HG03045 (cell line): ENCODE results near the gene SLC51A.
"Not testable (repeated sequence)": the region's sequence is repeated elsewhere in the genome, so short reads cannot be mapped to it uniquely, and the experiment has no call there.

ENCODE experiments used
- ATAC-seq: cut with Tn5 transposase; IDR thresholded peaks from one replicate; pipeline ENCODE4 v1.9.1; 2021; ENCODE audit warnings: mild to moderate bottlenecking, moderate library complexity; ENCODE audit not compliant: unreplicated experiment

The SLC51A gene

DNA sequence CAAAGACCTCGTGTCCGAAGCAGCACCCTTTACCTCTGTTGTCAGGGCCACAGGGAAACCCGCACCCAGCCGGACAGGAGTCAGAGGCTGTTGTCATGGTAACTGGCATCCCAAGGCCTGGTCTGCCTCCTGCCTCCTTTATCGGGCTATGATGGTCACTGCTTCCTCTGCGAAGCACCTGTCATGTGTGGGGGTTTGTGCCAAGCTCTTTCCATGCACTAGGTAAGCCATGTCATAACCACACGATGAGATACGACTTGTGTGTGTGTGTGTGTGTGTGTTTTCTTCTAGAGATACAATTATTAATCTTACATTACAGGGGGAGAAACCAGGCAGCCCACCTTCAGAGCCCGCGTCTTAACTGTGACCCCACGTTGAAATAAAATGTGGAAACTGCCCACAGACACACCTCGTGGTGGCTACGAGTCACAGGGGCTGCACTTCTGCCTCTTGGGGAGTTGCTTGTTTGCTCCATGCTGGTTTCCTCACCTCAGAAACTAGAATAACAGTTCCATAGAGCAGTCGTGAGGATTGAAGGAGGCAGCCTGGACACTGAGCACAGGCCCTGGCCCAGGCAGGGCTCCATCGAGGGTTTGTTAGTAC is 23.1 kb upstream of the SLC51A start:
- ATAC-seq = no peak

DNA sequence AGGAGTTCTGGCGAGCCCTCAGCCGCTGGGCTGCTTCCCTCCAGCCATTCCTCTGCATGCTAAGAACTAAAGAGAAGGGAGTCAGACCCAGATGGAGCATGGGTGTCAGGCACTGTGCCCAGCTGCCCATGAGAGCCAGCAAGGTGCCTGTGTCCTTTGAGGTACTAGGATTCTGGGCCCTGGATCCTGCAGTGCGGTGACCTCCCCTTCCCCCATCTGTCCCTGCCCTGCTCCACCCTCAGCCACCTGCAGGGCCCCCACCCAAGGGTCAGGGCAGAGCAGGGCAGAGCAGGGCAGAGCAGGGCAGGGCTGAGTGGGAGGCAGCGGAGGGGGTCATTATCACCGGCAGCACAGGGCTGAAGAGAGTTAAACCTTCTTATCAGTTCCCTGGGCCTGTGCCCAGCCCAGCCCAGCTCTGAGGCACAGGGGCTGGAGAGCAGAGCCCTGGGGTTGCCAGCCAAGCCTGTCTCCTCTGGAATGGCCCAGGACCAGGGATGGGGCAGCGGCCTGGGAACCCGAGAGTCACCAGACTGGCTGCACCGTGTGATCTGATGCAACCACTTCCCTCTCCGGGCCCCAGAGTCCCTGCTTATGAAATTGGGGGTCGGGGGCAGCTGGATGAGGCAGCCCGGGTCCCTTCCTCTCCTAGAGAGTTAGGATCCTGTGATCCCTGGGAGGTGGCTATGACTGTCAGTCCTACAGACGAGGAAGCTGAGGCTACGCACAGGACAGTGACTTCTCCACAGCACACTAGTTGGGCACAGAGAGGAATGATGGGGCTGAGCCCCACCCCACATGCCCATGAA is 22.4 kb upstream of the SLC51A start:
- ATAC-seq = no peak

DNA sequence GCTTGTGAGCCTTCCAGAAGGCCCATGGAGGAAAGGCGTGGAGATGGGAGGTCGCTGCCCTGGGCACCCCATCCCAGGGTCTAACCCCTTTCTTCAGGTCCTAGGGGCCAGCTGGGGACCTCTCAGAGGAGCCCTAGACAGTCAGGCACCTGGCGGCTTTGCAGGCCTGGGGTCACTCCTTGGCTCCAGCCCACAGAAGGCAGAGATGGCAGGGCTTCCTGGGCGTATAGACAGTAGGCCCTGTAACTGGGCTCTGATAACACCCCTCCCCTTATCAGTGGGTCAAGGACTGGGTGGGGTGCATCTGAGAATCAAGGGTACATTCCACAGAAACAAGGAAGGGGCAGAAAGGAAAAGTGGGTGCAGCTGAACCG is 21.8 kb upstream of the SLC51A start:
- ATAC-seq = no peak

DNA sequence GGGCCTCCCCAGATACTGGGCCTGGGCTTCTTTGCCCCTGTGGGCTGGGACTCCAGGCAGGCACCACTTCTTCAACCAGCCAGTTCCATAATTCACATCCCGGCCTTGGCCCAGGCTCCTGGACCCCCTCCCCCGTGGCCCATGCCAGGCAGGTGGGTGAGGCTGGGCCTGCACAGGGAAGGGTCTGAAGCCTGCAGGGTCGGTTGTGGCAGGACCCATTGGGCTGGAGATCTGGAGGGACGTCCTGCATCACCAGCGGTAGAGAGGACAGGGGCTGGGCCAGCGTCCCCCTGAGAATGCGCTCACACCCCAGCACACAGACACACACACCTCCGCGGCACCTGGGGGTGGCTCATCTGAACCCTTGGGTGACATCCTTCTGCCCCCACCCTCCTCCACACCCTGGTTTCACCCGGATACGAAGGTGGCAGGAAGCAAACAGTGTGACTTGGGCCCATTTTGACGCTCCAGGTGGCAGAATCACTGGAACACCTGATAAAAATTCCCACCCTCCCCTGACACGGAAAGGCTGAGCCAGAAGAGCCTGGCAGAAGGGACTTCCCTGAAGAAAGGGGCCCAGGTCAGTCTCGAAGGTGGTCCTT is 20.6 kb upstream of the SLC51A start:
- no peak for ATAC-seq

DNA sequence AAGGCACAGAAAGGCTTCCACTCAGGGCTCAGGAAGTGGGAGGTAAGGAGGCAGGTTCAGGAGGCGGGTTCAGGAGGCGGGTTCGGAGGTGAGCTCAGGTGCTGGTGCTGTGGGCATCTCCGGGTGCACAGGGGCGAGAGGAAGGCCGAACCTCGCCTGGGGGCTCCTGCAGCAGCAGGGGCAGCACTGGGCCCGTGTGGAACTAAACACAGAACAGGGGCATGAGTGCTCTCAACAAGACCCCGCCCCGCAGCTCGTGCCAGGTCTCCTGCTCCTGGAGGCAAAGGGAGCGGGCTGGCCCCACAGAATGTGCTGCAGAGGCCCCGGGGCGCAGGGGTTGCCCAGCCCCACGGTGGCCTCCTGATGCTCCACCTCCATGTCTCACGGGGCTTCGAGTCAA is 18.8 kb upstream of the SLC51A start:
- ATAC-seq = no peak

DNA sequence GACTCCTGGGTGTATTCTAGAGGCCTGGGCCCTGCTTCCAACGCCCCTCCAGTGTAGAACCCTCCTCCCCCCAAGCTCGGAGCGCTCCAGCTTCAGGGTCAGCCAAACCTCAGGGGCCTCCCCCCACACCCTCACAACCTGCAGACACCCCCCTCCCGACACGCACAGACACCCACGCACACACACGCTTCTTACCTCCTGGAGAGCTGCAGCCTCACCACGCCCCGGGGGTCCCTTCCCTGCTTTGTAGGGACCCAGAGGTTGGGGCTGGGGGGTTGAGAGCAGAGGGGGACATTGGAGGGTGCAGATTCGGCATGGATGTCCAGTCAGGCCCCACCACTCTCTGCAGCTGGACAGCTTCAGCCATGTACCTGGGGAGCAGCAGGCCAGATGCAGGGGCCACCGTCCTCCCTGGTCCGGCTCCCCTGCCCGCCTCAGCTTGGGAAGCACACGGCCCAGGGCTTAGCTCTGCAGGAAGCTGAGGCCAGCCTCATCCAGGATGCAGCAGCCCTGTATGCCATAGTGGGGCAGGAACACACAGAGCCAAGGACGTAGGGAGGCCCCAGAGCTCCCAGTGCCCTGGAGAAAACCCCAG is 18.2 kb upstream of the SLC51A start:
- no peak for ATAC-seq

DNA sequence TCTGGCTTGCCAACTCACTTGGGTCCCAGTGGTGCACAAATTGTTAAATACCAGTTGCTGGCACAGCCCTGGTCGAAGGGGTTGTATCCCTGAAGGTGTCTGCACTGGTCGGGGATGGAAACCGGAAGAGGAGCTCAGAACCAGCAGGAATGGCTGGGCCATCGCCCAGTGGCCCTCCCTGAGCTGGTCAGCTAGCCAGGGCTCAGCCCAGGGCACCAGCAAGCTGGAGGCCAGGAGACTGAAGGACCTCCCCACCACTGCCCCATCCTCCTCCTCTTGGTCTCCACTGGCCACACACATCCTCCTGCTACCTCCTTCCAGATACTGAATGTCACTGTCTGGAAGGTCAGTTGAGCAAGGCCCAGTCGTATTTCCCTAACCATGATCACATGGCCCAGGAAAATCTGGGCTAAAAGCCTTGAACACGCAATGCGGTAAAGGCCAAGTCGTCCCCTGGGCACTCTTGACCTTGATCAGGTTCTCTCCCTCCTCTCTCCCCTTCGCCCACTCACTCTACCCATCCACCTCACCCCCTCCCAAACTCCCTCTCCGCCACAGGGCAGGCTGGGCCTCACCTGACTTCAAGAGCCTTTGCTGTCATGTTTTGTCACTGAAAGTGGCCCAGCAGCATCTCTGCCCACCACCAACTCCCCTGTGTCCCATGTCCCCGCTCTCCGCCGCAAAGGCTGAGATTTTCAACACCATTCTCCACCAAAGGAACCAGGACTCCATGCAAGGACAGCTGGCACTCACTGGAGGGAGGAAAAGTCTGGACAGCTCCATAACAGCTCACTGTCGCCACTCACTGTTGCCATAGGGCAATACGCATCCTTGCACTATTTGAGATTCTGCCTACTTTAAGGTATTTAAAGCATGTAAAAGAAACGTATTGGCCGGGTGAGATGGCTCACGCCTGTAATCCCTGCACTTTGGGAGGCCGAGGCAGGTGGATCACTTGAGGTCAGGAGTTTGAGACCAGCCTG is 17.3 kb upstream of the SLC51A start:
- ATAC-seq = no peak

DNA sequence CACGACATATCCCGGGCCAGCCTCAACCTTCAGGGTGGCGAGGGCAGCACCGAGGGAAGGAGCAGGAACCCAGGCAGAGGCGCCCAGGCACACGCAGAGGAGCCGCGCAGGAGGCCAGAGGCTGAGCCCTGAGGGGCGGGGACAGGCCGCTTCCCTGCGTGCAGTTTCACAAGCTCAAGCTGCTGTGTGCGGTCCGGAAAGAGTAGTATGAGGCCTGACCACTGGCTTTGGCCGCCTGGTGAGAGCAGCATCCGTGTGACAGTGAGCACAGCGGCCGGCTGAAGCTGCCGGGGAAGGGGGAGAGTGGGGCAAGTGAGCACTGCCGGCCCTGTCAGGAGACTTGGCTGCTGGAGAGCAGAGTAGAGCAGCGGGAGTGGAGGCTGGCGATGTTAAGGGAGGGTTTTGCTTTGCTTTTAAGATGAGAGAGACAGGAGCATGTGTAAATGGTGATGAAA is 13.8 kb upstream of the SLC51A start:
- no peak for ATAC-seq

DNA sequence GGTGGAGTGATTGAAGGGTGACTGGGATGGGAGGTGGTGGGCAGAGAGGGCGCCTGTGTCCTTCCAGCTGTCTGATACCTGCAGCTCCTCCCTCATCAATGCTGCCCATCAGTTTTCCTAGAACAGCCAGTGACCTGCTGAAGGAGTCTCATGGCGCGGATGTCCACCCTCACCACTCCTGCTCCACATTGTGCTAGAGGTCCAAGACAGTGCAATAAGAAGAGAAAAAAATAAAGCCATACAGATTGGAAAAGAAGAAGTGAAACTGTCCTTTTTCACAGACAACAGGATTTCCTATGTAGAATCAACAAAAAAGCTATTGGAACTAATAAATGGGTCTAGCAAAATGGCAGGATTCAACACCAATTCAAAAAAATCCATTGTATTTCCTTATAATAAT is 12.5 kb upstream of the SLC51A start:
- no peak for ATAC-seq

DNA sequence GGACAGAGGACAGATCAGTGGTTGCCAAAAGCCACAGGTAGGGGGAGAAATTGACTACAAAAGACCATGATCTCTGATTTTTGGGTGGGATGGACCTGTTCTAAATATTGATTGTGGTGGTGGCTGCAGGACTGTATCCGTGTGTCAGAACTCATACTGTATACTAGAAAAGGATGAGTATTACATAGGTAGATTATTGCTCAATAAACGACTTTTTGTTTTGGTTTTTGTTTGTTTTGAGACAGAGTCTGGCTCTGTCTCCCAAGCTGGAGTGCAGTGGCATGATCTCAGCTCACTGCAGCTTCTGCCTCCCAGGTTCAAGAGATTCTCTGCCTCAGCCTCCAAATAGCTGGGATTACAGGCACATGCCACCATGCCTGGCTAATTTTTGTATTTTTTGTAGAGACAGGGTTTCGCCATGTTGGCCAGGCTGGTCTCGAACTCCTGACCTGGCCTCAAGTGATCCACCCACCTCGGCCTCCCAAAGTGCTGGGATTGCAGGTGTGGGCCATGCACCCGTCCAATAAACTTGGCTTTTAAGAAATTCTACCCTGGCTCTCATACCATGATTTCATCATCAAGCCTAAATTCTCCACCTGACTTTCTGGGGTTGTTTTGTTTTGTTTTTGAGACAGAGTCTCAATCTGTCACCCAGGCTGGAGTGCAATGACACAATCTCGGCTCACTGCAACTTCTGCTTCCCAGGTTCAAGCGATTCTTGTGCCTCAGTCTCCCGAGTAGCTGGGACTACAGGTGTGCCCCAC is 10.7 kb upstream of the SLC51A start:
- ATAC-seq = not testable (repeated sequence)

DNA sequence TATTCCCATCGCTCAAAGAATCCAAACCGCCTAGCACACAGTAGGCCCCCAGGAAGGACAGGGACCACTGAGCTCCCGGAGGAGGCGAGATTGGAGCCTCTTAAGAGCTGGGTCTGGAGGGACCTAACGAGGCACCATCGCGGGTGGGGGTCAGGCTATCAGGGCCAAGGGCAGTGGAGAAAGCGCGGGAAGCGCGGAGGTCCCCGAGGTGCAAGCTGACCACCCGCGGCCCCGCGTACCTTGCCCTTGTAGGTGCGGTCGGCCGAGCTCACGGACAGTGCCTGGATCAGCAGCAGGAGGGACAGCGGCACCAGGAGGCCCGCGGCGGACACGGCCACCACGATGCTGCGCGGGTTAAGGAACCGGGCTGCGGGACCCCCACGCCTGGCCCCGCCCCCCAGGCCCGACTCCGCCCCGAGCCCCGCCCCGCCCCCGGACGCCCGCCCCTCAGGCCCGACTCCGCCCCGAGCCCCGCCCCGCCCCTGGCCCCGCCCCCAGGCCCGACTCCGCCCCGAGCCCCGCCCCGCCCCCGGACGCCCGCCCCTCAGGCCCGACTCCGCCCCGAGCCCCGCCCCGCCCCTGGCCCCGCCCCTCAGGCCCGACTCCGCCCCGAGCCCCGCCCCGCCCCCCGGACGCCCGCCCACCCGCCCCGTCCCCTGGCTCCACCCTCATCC is 9.0 kb upstream of the SLC51A start:
- ATAC-seq = no peak

DNA sequence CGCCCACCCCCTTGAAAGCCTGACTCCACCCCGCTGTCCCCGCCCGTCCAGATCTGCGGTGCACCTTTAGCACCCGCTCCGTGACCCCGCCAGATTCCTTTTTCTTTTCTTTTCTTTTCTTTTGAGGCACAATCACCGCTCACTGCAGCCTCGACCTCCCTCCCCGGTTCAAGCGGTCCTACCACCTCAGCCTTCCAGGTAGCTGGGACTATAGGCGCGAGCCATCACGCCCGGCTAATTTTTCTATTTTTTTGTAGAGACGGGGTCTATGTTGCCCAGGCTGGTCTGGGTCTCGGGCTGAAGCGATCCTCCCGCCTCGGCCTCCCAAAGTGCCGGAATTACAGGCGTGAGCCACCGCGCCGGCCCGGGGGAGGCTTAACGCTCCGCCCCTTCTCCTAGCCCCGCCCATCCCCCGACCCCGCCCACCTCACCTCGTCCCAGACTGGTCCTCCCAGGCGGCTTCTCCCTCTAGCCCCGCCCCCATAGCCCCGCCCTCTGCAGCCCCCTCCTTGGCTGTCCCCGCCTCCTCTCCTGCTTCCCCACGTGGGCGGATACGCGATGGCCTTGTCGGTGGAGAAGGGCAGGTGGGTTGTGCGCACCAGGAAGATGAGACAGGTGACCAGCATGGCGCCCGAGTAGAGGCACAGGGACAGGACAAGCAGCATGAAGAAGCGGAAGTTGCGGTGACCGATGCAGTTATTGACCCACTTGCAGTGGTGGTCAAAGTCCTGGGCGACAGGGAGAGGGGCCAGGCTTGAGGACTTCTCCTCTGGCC is 8.3 kb upstream of the SLC51A start:
- ATAC-seq = no peak

DNA sequence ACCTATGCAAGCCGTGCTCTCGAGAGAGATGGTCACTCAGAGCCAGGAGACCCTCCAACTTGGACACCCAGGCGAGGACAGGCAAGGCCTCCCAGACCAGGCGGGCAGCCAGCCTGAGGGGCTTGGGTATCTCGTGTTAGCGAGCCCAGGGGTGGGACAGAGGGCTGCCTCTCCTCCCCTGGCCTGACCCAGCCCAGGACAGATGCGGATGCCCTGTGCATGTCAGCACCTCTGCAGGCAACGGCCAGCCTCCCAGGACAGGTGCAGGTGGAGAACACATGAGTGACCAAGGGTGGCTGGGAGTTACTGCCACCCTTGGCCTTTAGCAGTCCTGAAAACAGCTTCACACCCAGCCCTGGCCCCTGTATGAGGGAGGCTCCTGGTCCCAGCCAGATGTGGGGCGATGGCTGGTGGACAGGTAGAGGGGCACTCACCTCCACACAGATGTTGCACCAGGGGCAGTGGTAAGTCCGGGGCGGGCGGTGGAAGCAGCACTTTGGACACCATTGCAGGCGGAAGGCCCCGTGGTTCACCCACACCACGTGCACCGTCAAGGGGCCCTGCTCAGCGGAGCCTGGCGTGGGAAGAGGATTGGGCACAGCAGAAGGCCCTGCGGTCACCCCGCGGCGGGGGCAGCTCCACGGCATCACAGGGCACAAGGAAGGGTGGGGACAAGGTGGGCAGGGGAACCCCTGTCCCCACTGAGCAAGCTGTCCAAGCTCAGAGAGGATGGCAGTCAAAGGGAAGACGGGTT is 7.2 kb upstream of the SLC51A start:
- ATAC-seq = no peak

DNA sequence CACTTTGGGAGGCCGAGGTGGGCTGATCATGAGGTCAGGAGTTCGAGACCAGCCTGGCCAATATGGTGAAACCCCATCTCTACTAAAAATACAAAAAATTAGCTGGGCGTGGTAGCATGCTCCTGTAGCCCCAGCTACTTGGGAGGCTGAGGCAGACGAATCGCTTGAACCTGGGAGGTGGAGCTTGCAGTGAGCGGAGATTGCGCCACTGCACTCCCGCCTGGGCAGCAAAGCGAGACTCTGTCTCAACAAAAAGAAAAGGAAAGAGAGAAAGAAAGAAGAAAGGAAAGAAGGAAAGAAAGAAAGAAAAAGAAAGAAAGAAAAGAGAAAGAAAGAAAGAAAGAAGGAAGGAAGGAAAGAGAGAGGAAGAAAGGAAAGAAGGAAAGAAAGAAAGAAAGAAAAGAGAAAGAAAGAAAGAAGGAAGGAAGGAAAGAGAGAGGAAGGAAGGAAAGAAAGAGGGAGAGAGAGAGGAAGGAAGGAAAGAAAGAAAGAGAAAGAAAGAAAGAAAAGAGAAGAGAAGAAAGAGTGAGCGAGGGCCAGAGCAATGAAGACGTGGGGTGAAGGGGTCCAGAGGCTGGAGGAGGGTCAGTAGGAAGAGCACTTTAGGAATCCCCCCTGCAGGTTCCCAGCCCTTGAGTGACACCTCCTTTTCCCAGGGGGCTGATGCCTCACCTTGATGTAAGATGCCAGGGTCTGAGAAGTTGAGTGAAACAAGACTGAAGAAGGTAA is 6.2 kb upstream of the SLC51A start:
- not testable (repeated sequence) for ATAC-seq

DNA sequence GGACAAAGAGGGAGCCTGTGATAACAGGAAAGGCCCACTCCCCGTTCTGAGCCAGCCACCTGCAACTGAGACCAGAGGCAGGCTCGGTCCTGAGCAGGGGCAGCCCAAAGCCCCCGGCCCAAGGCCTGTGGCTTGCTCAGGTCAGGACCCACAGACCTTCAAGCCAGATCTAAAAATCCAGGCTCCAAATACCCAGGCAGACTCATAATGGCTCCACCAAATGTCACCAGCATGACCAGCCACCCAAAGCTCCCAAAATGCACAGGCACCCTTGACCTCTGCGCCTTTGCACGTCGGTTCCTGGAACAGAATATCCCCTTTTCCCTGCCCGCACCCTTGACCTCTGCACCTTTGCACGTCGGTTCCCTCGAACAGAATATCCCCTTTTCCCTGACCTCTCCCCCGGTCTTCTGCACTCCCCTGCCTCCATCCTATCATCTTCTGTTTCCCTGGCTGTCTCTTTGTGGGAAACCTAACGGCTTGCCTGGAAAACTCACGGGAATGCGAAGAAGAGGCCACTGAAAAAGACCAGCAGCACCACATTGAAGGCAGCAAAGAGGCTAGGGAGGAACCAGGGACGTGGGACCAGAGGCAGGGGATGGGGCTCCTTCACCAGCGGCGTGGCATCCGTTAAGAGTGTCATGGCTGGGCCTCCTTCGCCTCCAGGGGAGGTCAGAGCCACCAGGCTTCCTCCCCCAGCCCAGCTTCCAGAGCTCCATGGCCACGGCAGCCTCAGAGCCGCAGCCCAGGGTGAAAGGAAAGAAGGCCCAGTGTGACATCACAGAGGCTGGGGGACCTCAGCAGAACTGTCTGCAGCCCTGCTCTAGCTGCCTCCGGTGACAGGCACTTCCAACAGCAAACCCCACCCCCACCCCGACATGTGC is 5.4 kb upstream of the SLC51A start, which contains the start of gene ZDHHC19:
Gene ZDHHC19 (minus strand): TSS at position 728 of the 884 bp plus-strand sequence. CDS start 85 bp downstream, at position 643.
- no peak for ATAC-seq

DNA sequence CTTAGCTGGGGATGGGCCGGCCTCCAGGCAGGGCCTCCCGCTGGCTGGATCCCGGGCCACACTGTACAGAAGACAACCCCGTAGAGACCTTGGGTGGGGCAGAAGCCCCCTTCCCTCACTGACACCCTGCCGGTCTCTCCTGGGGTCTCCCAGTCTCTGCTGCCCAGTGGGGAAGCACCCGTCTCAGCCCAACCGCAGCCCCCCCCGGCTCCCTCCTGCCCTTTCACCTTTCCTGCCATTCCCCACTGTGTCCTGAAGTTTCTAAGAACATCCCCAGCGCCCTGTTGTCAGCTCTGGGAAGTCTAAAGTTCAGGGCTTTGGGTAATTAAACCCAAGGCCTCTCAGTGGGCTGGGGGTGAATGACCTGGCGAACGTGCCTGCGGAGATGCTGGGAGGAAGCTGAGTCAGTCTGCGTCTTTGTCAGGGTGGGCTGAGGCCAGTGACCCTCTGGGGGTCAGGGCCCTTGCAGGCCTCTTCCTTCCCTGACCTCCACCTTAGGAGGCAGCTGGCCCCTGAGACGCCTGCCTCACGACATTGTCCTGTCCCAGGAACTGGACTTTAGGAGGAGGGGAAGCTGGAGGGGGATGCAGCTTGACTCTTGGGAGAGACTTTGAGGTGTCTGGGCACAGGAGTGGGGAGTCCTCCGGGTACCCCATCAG is 1.4 kb upstream of the SLC51A start:
- ATAC-seq = no peak
